Mesendoderm (in vitro differentiated cells): ENCODE measurements around the gene CA10.

Experiments
- DNase-seq: peaks from one replicate; pipeline ENCODE4 v3.0.0; 2013
- H2AK5ac ChIP-seq: 2 replicates; pipeline ENCODE4 v1.6.1; 2013; ENCODE audit warnings: low read length, inconsistent platforms
- H2BK120ac ChIP-seq: 2 replicates; pipeline ENCODE4 v1.6.1; 2013; ENCODE audit warnings: low read depth, mild to moderate bottlenecking, low read length, moderate library complexity, mixed read lengths
- H2BK15ac ChIP-seq: replicated peaks from 2 replicates; pipeline ENCODE4 v1.6.1; 2013; ENCODE audit warnings: low read depth, mild to moderate bottlenecking, moderate library complexity
- H2BK5ac ChIP-seq: 2 replicates; pipeline ENCODE4 v1.6.1; 2013; ENCODE audit warnings: low read length, inconsistent platforms
- H3K18ac ChIP-seq: 2 replicates; pipeline ENCODE4 v1.6.1; 2013; ENCODE audit warnings: mild to moderate bottlenecking, low read length, mixed read lengths
- H3K23ac ChIP-seq: one replicate; pipeline ENCODE4 v1.6.1; 2013; ENCODE audit warnings: low read length
- H3K27ac ChIP-seq: 2 replicates; pipeline ENCODE4 v1.5.1; 2013; ENCODE audit warnings: low read depth, mild to moderate bottlenecking, inconsistent platforms, low read length, moderate library complexity
- H3K27me3 ChIP-seq: 2 replicates; pipeline ENCODE4 v1.6.1; 2013; ENCODE audit warnings: low read length, control low read depth, mild to moderate bottlenecking, inconsistent platforms; ENCODE audit not compliant: insufficient read depth, poor library complexity
- H3K36me3 ChIP-seq: 2 replicates; pipeline ENCODE4 v1.6.1; 2013; ENCODE audit warnings: low read length, inconsistent platforms; ENCODE audit not compliant: control insufficient read depth, insufficient read depth
- H3K4ac ChIP-seq: one replicate; pipeline ENCODE4 v1.6.1; 2013; ENCODE audit warnings: low read depth, mild to moderate bottlenecking, low read length, moderate library complexity
- H3K4me1 ChIP-seq: 2 replicates; pipeline ENCODE4 v1.6.1; 2013; ENCODE audit warnings: low read depth, low read length, inconsistent platforms; ENCODE audit not compliant: control insufficient read depth
- H3K4me2 ChIP-seq: 2 replicates; pipeline ENCODE4 v1.6.1; 2013; ENCODE audit warnings: low read length
- H3K4me3 ChIP-seq: 2 replicates; pipeline ENCODE4 v1.5.1; 2013; ENCODE audit warnings: mild to moderate bottlenecking, low read length
- H3K56ac ChIP-seq: one replicate; pipeline ENCODE4 v1.6.1; 2013; ENCODE audit warnings: low read length
- H3K79me1 ChIP-seq: 2 replicates; pipeline ENCODE4 v1.6.1; 2013; ENCODE audit warnings: low read length, inconsistent platforms
- H3K79me2 ChIP-seq: 2 replicates; pipeline ENCODE4 v1.6.1; 2013; ENCODE audit warnings: mild to moderate bottlenecking, low read length; ENCODE audit not compliant: control insufficient read depth, insufficient read depth
- H3K9ac ChIP-seq: 2 replicates; pipeline ENCODE4 v1.6.1; 2013; ENCODE audit warnings: low read length, inconsistent platforms
- H4K5ac ChIP-seq: one replicate; pipeline ENCODE4 v1.6.1; 2013; ENCODE audit warnings: low read length
- H4K8ac ChIP-seq: one replicate; pipeline ENCODE4 v1.6.1; 2013; ENCODE audit warnings: low read depth, mild to moderate bottlenecking, control low read depth, low read length, moderate library complexity
- WGBS: extraction: QIAGEN DNeasy Blood & Tissue Kit; methylation state at CpG from one replicate; pipeline ENCODE4 v1.1.7; 2013; ENCODE audit warnings: low lambda C conversion rate, missing lambda C conversion rate; ENCODE audit not compliant: insufficient coverage; ENCODE audit errors: extremely low coverage; 5-methylcytosine and 5-hydroxymethylcytosine counted together

Gene CA10

GRCh38 chr17:51676691-51677487 is 481.6 kb downstream of the CA10 start:
- no peak overlapping the region for H3K4me3 ChIP-seq
- no peak overlapping the region for H3K23ac ChIP-seq
- H3K18ac ChIP-seq, result no peak overlapping the region
- WGBS, result no CpG with 5 or more reads among the region's 5 CpGs
- H3K9ac ChIP-seq, result no peak overlapping the region
- H2AK5ac ChIP-seq, result no peak overlapping the region
- H2BK120ac ChIP-seq, result no peak overlapping the region
- no peak overlapping the region for H4K8ac ChIP-seq
- no peaks in the 10 kb centered on the region for H3K4me1 ChIP-seq
- no peak for DNase-seq
- no peak overlapping the region for H3K4me2 ChIP-seq
- H2BK5ac ChIP-seq, result no peak overlapping the region
- H3K36me3 ChIP-seq, result no peaks in the 10 kb centered on the region
- no peaks in the 10 kb centered on the region for H3K79me1 ChIP-seq
- H3K27ac ChIP-seq, result no peak overlapping the region
- no peak overlapping the region for H3K56ac ChIP-seq
- no peak overlapping the region for H4K5ac ChIP-seq
- no peak overlapping the region for H2BK15ac ChIP-seq
- no peaks in the 10 kb centered on the region for H3K27me3 ChIP-seq
- no peaks in the 10 kb centered on the region for H3K79me2 ChIP-seq
- H3K4ac ChIP-seq, result no peak overlapping the region

DNA sequence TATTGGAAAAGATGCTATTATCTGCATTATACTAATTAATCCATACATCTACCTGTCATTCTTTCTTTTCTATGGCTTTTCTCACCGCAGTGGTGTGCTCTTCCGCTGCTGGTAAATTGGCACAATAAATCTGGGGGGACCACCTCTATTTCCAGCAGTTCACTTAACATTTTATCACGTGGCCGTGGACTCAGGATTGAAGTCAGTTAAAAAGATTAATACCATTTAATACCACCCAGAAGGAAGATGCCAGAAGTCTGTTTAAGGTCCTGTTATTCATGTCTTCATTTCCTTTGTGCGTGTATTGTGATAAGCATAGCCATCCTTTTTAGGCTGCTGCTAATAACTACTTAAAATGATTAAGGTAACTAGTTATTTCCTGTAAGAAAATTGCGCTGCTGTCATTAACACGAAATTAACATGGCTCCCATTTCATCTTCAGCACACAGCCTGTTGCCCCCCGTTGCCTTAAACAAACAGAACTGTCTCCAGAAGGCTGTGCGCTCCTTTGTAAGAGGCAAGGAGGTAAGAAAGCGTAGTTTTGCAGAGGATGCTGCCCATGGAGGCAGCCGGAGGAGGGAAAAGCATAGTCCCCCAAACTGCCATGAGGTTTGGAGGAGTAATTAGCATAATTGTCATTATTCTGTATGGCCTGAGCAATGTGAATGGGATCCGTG is 483.8 kb downstream of the CA10 start:
- no peaks in the 10 kb centered on the region for H3K36me3 ChIP-seq
- no peak overlapping the region for H2AK5ac ChIP-seq
- no peak overlapping the region for H2BK5ac ChIP-seq
- no peaks in the 10 kb centered on the region for H3K27me3 ChIP-seq
- H3K4me1 ChIP-seq, result no peaks in the 10 kb centered on the region
- no peak overlapping the region for H3K18ac ChIP-seq
- no peak overlapping the region for H2BK120ac ChIP-seq
- H4K8ac ChIP-seq, result no peak overlapping the region
- H3K4me2 ChIP-seq, result no peak overlapping the region
- no peak for DNase-seq
- no peaks in the 10 kb centered on the region for H3K79me2 ChIP-seq
- no peak overlapping the region for H2BK15ac ChIP-seq
- no peak overlapping the region for H3K23ac ChIP-seq
- no peaks in the 10 kb centered on the region for H3K79me1 ChIP-seq
- no peak overlapping the region for H3K4ac ChIP-seq
- no peak overlapping the region for H3K56ac ChIP-seq
- no CpG with 5 or more reads among the region's 12 CpGs for WGBS
- no peak overlapping the region for H3K27ac ChIP-seq
- no peak overlapping the region for H3K9ac ChIP-seq
- no peak overlapping the region for H3K4me3 ChIP-seq
- H4K5ac ChIP-seq, result no peak overlapping the region

- Histone ChIP-seq H3K4me3 (no peak overlapping the region), H3K23ac (no peak overlapping the region), H3K4me1 (no peaks in the 10 kb centered on the region), H4K5ac (no peak overlapping the region), H2BK5ac (no peak overlapping the region), H3K56ac (no peak overlapping the region), H4K8ac (no peak overlapping the region), H3K4ac (no peak overlapping the region), H2AK5ac (no peak overlapping the region), H2BK120ac (no peak overlapping the region), H3K79me1 (no peaks in the 10 kb centered on the region), H3K27me3 (no peaks in the 10 kb centered on the region), H2BK15ac (no peak overlapping the region), H3K36me3 (no peaks in the 10 kb centered on the region), H3K4me2 (no peak overlapping the region), H3K27ac (no peak overlapping the region), H3K79me2 (no peaks in the 10 kb centered on the region), H3K18ac (no peak overlapping the region), H3K9ac (no peak overlapping the region)
- DNase-seq, result peak; percentile 17
Measured at GRCh38 chr17:51673070-51673469, 485.4 kb downstream of the CA10 start.

DNA sequence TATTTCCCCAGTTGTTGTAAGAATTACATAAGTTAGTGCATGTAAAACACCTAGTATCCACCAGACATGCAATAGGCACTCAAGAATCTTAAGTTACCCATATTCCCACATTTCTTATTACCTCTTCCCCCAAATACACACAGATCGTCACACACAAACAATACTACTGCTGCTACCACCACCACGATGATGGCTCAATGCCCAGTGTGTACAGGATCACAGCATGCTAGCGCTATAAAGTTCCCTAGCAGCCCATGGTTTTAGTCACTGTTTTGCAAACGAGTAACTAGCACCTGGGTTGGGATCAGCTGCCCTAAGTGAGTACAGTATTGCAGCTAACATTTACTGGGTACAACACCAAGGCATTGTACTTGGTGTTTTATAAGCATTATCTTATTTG is 486.4 kb downstream of the CA10 start:
- WGBS, result 100% methylated on average over 1 of the region's 4 CpGs
- DNase-seq, result no peak

DNA sequence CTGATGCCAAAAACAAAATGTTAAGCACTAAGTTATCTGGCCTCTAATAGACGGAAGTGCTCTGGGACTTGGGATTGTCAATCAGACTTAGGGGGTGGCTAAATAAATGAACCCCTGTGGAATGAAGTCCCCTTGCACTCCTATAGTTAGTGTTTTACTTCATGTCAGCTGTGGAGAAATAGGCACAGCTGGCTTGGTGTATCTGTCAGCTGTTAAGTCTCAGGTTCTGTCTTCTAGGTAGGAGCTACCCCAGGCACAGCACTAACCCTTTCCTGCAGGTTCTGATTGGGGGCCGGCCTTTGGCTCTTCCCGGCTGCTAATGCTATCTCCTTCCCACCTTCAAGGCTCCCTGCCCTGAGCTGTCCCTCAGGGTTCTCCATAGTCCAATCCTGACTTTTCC is 487.6 kb downstream of the CA10 start:
- H3K79me1 ChIP-seq, result no peaks in the 10 kb centered on the region
- H3K4ac ChIP-seq, result no peak overlapping the region
- no peak overlapping the region for H4K5ac ChIP-seq
- H3K36me3 ChIP-seq, result no peaks in the 10 kb centered on the region
- no peaks in the 10 kb centered on the region for H3K4me1 ChIP-seq
- H3K79me2 ChIP-seq, result no peaks in the 10 kb centered on the region
- H3K56ac ChIP-seq, result no peak overlapping the region
- H3K9ac ChIP-seq, result no peak overlapping the region
- H2AK5ac ChIP-seq, result no peak overlapping the region
- WGBS, result no CpG with 5 or more reads among the region's 3 CpGs
- no peak overlapping the region for H3K23ac ChIP-seq
- DNase-seq, result no peak
- H2BK5ac ChIP-seq, result no peak overlapping the region
- no peaks in the 10 kb centered on the region for H3K27me3 ChIP-seq
- H2BK15ac ChIP-seq, result no peak overlapping the region
- no peak overlapping the region for H3K27ac ChIP-seq
- H3K4me2 ChIP-seq, result no peak overlapping the region
- H3K4me3 ChIP-seq, result no peak overlapping the region
- no peak overlapping the region for H2BK120ac ChIP-seq
- no peak overlapping the region for H3K18ac ChIP-seq
- no peak overlapping the region for H4K8ac ChIP-seq

More for the DNA sequence above, 486.4 kb downstream of the CA10 start:
- H3K27ac ChIP-seq, result no peak overlapping the region
- no peak overlapping the region for H3K4ac ChIP-seq
- H3K4me1 ChIP-seq, result no peaks in the 10 kb centered on the region
- H4K5ac ChIP-seq, result no peak overlapping the region
- H3K4me2 ChIP-seq, result no peak overlapping the region
- no peak overlapping the region for H4K8ac ChIP-seq
- no peak overlapping the region for H3K4me3 ChIP-seq
- H2BK120ac ChIP-seq, result no peak overlapping the region
- H3K36me3 ChIP-seq, result no peaks in the 10 kb centered on the region
- H3K23ac ChIP-seq, result no peak overlapping the region
- H3K79me1 ChIP-seq, result no peaks in the 10 kb centered on the region
- H3K79me2 ChIP-seq, result no peaks in the 10 kb centered on the region
- no peaks in the 10 kb centered on the region for H3K27me3 ChIP-seq
- H2BK5ac ChIP-seq, result no peak overlapping the region
- H2BK15ac ChIP-seq, result no peak overlapping the region
- H3K18ac ChIP-seq, result no peak overlapping the region
- no peak overlapping the region for H2AK5ac ChIP-seq
- no peak overlapping the region for H3K56ac ChIP-seq
- H3K9ac ChIP-seq, result no peak overlapping the region

DNA sequence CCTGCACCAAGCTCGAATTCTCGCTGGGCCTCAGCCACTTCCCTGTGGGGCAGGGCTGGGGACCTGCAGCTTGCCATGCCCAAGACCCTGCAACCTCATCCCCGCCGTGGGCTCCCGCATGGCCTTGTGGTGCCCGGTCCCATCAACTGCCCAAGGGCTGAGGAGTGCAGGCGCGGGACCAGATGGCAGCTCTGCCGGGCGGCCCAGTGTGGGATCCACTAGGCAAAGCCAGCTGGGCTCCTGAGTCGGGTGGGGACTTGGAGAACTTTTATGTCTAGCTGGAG is 489.6 kb downstream of the CA10 start:
- DNase-seq, result no peak
- no peaks in the 10 kb centered on the region for H3K79me2 ChIP-seq
- no peak overlapping the region for H3K9ac ChIP-seq
- H3K4ac ChIP-seq, result no peak overlapping the region
- no peak overlapping the region for H3K23ac ChIP-seq
- H3K27ac ChIP-seq, result no peak overlapping the region
- H3K79me1 ChIP-seq, result no peaks in the 10 kb centered on the region
- H2BK15ac ChIP-seq, result no peak overlapping the region
- no peak overlapping the region for H3K4me3 ChIP-seq
- H3K27me3 ChIP-seq, result no peaks in the 10 kb centered on the region
- H2BK120ac ChIP-seq, result no peak overlapping the region
- no peak overlapping the region for H3K18ac ChIP-seq
- no peak overlapping the region for H3K4me2 ChIP-seq
- no peak overlapping the region for H3K56ac ChIP-seq
- H4K8ac ChIP-seq, result no peak overlapping the region
- no peak overlapping the region for H2AK5ac ChIP-seq
- no peak overlapping the region for H4K5ac ChIP-seq
- H2BK5ac ChIP-seq, result no peak overlapping the region
- no peaks in the 10 kb centered on the region for H3K4me1 ChIP-seq
- WGBS, result no CpG with 5 or more reads among the region's 11 CpGs
- no peaks in the 10 kb centered on the region for H3K36me3 ChIP-seq
